H1 (cell line): ENCODE measurements around the gene ZNF609. TPM values are rescaled to one million over a fixed set of nuclear protein-coding genes. Genes with fewer than 3 reads are reported as not detected.

Experiments
- CTCF ChIA-PET: fragments of 300-600 bp; sonication (Branson Sonifier 250); formaldehyde crosslinking; loops from one replicate; lab custom pipeline; 2021; ENCODE audit not compliant: partially characterized antibody; lab: Charles Lee
- POLR2A ChIA-PET: fragments of 300-600 bp; sonication (Branson Sonifier 250); formaldehyde crosslinking; loops from one replicate; lab custom pipeline; 2021; ENCODE audit warnings: inconsistent platforms; ENCODE audit not compliant: partially characterized antibody; lab: Charles Lee
- DNase-seq, 2 experiments: peaks; one replicate each; pipeline versions ENCODE4 v3.0.0 to v3.0.0-alpha.2; 2010 to 2022; ENCODE audit warnings: low spot score in 2 of 2, low read depth in 1 of 2, mixed read lengths in 1 of 2
- FAIRE-seq: peaks from 2 replicates; lab custom pipeline; 2011; peaks lifted over from hg19 to GRCh38; lab: Jason Lieb, UNC
- H2AFZ ChIP-seq: 2 replicates; pipeline ENCODE4 v1.8.1; 2012; ENCODE audit warnings: low read length, inconsistent platforms
- H2AK5ac ChIP-seq: 2 replicates; pipeline ENCODE4 v1.6.1; 2013; ENCODE audit warnings: low read depth, low read length
- H2BK120ac ChIP-seq: replicated peaks from 2 replicates; pipeline ENCODE3; 2013; ENCODE audit warnings: low read depth, low read length, inconsistent platforms
- H2BK12ac ChIP-seq: 2 replicates; pipeline ENCODE4 v1.6.1; 2013; ENCODE audit warnings: low read depth, low read length
- H2BK15ac ChIP-seq: 2 replicates; pipeline ENCODE4 v1.6.1; 2013; ENCODE audit warnings: low read length
- H2BK20ac ChIP-seq: 2 replicates; pipeline ENCODE4 v1.6.1; 2013; ENCODE audit warnings: low read length
- H2BK5ac ChIP-seq: 2 replicates; pipeline ENCODE4 v1.6.1; 2013; ENCODE audit warnings: low read depth, low read length
- H3K14ac ChIP-seq: 2 replicates; pipeline ENCODE4 v1.6.1; 2013; ENCODE audit warnings: inconsistent platforms; ENCODE audit not compliant: insufficient read length
- H3K18ac ChIP-seq: 2 replicates; pipeline ENCODE4 v1.6.1; 2013; ENCODE audit warnings: low read length; ENCODE audit errors: extremely low read depth
- H3K23ac ChIP-seq: 2 replicates; pipeline ENCODE4 v1.6.1; 2013; ENCODE audit warnings: inconsistent platforms; ENCODE audit not compliant: insufficient read length
- H3K23me2 ChIP-seq: 2 replicates; pipeline ENCODE4 v1.6.1; 2013; ENCODE audit warnings: low read depth, low read length
- H3K27ac ChIP-seq: 2 replicates; pipeline ENCODE4 v1.6.1; 2011; ENCODE audit warnings: low read depth, low read length, inconsistent platforms
- H3K27me3 ChIP-seq, 4 experiments: replicated peaks in 1 of 4; 1 replicate in 1 of 4; 2 replicates in 3 of 4; pipeline versions ENCODE4 v1.6.1 to v1.8.1; 2011 to 2013; ENCODE audit warnings: low read length in 3 of 4, mild to moderate bottlenecking in 3 of 4, inconsistent platforms in 2 of 4, mixed read lengths in 2 of 4, moderate library complexity in 1 of 4; ENCODE audit not compliant: control insufficient read depth in 3 of 4, insufficient read depth in 3 of 4; ENCODE audit errors: extremely low read depth in 1 of 4
- H3K36me3 ChIP-seq, 4 experiments: 2 replicates each; pipeline versions ENCODE4 v1.6.1 to v1.8.1; 2011 to 2013; ENCODE audit warnings: mild to moderate bottlenecking in 4 of 4, low read length in 3 of 4, moderate library complexity in 2 of 4, control low read depth in 1 of 4, inconsistent platforms in 1 of 4; ENCODE audit not compliant: insufficient read depth in 4 of 4, control insufficient read depth in 2 of 4
- H3K4ac ChIP-seq: replicated peaks from 2 replicates; pipeline ENCODE3; 2013; ENCODE audit warnings: low read length, low read depth, mixed read lengths, inconsistent platforms; ENCODE audit not compliant: insufficient read length
- H3K4me1 ChIP-seq, 4 experiments: replicated peaks in 1 of 4; 1 replicate in 1 of 4; 2 replicates in 3 of 4; pipeline versions ENCODE4 v1.6.1 to v1.8.1; 2011 to 2013; ENCODE audit warnings: low read length in 3 of 4, inconsistent platforms in 2 of 4, mixed read lengths in 1 of 4; ENCODE audit not compliant: insufficient read depth in 4 of 4, control insufficient read depth in 3 of 4
- H3K4me2 ChIP-seq, 2 experiments: 2 replicates each; pipeline versions ENCODE4 v1.6.1 to v1.8.1; 2011 to 2013; ENCODE audit warnings: low read depth in 2 of 2, low read length in 2 of 2, control low read depth in 1 of 2, inconsistent platforms in 1 of 2, mild to moderate bottlenecking in 1 of 2; ENCODE audit not compliant: insufficient read depth in 1 of 2
- H3K4me3 ChIP-seq, 4 experiments: fragments of 200-600, 300-600 bp in 1 of 4; sonication (generic), shearing (Covaris generic), sonication (Bioruptor Twin) in 1 of 4; 2 replicates each; pipeline versions ENCODE4 v1.5.1 to v1.8.1; 2011 to 2016; ENCODE audit warnings: low read length in 4 of 4, low read depth in 3 of 4, control low read depth in 2 of 4, inconsistent platforms in 2 of 4, mild to moderate bottlenecking in 2 of 4, mixed read lengths in 1 of 4, moderate library complexity in 1 of 4; ENCODE audit not compliant: insufficient read depth in 2 of 4; ENCODE audit errors: extremely low read depth in 1 of 4
- H3K56ac ChIP-seq: replicated peaks from 2 replicates; pipeline ENCODE3; 2013; ENCODE audit warnings: low read depth, mild to moderate bottlenecking, mixed read lengths, low read length, inconsistent platforms; ENCODE audit not compliant: insufficient read length
- H3K79me1 ChIP-seq: 2 replicates; pipeline ENCODE4 v1.6.1; 2013; ENCODE audit warnings: low read depth, low read length, control low read depth
- H3K79me2 ChIP-seq, 2 experiments: 2 replicates each; pipeline versions ENCODE4 v1.6.1 to v1.8.1; 2012 to 2013; ENCODE audit warnings: low read length in 2 of 2, mild to moderate bottlenecking in 2 of 2, inconsistent platforms in 1 of 2; ENCODE audit not compliant: insufficient read depth in 2 of 2, control insufficient read depth in 1 of 2
- H3K9ac ChIP-seq, 4 experiments: replicated peaks in 1 of 4; 1 replicate in 1 of 4; 2 replicates in 3 of 4; pipeline versions ENCODE4 v1.6.1 to v1.8.1; 2011 to 2013; ENCODE audit warnings: low read depth in 3 of 4, low read length in 3 of 4, control low read depth in 2 of 4, mild to moderate bottlenecking in 2 of 4, moderate library complexity in 2 of 4, inconsistent platforms in 1 of 4; ENCODE audit errors: extremely low read depth in 1 of 4
- H3K9me3 ChIP-seq, 2 experiments: 2 replicates each; pipeline versions ENCODE4 v1.6.1 to v1.8.1; 2012 to 2013; ENCODE audit warnings: mild to moderate bottlenecking in 2 of 2, moderate library complexity in 2 of 2, control low read depth in 1 of 2, inconsistent platforms in 1 of 2, low read depth in 1 of 2, low read length in 1 of 2, mixed read lengths in 1 of 2; ENCODE audit not compliant: insufficient read depth in 2 of 2
- H4K20me1 ChIP-seq, 2 experiments: replicated peaks in 1 of 2; 2 replicates each; pipeline versions ENCODE3 to v1.8.1; 2011 to 2013; ENCODE audit warnings: inconsistent platforms in 2 of 2, low read length in 2 of 2, mild to moderate bottlenecking in 1 of 2; ENCODE audit not compliant: insufficient read depth in 2 of 2, control insufficient read depth in 1 of 2
- H4K5ac ChIP-seq: 2 replicates; pipeline ENCODE4 v1.6.1; 2013; ENCODE audit warnings: low read length, low read depth, mixed read lengths, inconsistent platforms; ENCODE audit not compliant: insufficient read length
- H4K8ac ChIP-seq: 2 replicates; pipeline ENCODE4 v1.8.0; 2013; ENCODE audit warnings: mild to moderate bottlenecking, moderate library complexity, low read length, inconsistent platforms; ENCODE audit not compliant: insufficient read depth; ENCODE audit errors: extremely low read depth
- H4K91ac ChIP-seq: replicated peaks from 2 replicates; pipeline ENCODE3; 2013; ENCODE audit warnings: low read length, mixed read lengths, inconsistent platforms; ENCODE audit not compliant: insufficient read length
- ATF3 ChIP-seq: IDR thresholded peaks from 2 replicates; pipeline ENCODE4 v1.6.1; 2011; ENCODE audit warnings: low read depth, mild to moderate bottlenecking, low read length; ENCODE audit not compliant: insufficient read depth
- CREB1 ChIP-seq: IDR thresholded peaks from 2 replicates; pipeline ENCODE4 v1.6.1; 2012; ENCODE audit warnings: inconsistent platforms
- CTBP2 ChIP-seq: IDR thresholded peaks from 2 replicates; pipeline ENCODE4 v1.7.0; 2011; ENCODE audit warnings: borderline replicate concordance, mild to moderate bottlenecking, moderate library complexity, mixed read lengths, low read length; ENCODE audit not compliant: insufficient read depth, insufficient read length
- EP300 ChIP-seq, 2 experiments: IDR thresholded peaks; 1 replicate in 1 of 2; 2 replicates in 1 of 2; pipeline ENCODE4 v1.6.1; 2011 to 2012; ENCODE audit warnings: low read depth in 2 of 2, low read length in 2 of 2, mild to moderate bottlenecking in 2 of 2, borderline replicate concordance in 1 of 2, inconsistent platforms in 1 of 2, moderate library complexity in 1 of 2
- GTF2F1 ChIP-seq: IDR thresholded peaks from 2 replicates; pipeline ENCODE4 v1.6.1; 2012; ENCODE audit warnings: low read depth, low read length, improper control_type of control experiment, borderline replicate concordance
- NANOG ChIP-seq: IDR thresholded peaks from 2 replicates; pipeline ENCODE4 v1.6.1; 2011; ENCODE audit warnings: low read length, low read depth, mild to moderate bottlenecking, inconsistent platforms; ENCODE audit not compliant: insufficient read depth, poor library complexity, severe bottlenecking
- POU5F1 ChIP-seq: IDR thresholded peaks from 2 replicates; pipeline ENCODE4 v1.6.1; 2011; ENCODE audit warnings: low read depth, mild to moderate bottlenecking, low read length, moderate library complexity
- RFX5 ChIP-seq: IDR thresholded peaks from 2 replicates; pipeline ENCODE4 v1.6.1; 2011; ENCODE audit warnings: low read depth, low read length, improper control_type of control experiment, borderline replicate concordance
- SIX5 ChIP-seq: IDR thresholded peaks from 2 replicates; pipeline ENCODE4 v1.6.1; 2011; ENCODE audit warnings: mild to moderate bottlenecking, low read depth, low read length
- SUZ12 ChIP-seq: fragments of 200-600 bp; sonication (generic); IDR thresholded peaks from 2 replicates; pipeline ENCODE4 v1.6.1; 2012; ENCODE audit warnings: mild to moderate bottlenecking, inconsistent platforms, low read length, moderate library complexity, mixed read lengths
- WGBS, 2 experiments: shearing (Covaris generic) in 1 of 2; methylation state at CpG; one replicate each; pipeline versions ENCODE4 v1.1.6 to v1.1.7; 2013 to 2015; ENCODE audit warnings: low lambda C conversion rate in 2 of 2, mixed read lengths in 2 of 2, inconsistent platforms in 1 of 2, low coverage in 1 of 2, missing lambda C conversion rate in 1 of 2; ENCODE audit not compliant: insufficient replicate concordance in 2 of 2, insufficient coverage in 1 of 2, insufficient read length in 1 of 2; ENCODE audit errors: extremely low coverage in 1 of 2, missing lambda C conversion rate in 1 of 2; 5-methylcytosine and 5-hydroxymethylcytosine counted together
- polyA plus RNA-seq, 7 experiments: library from polyadenylated mRNA; depleted of rRNA in 3 of 7; stranded (reverse) in 5 of 7; unstranded in 2 of 7; fragments of >200 nt in 5 of 7; fragments of 200-250 nt in 2 of 7; gene quantifications; 1 replicate in 5 of 7; 2 replicates in 1 of 7; 4 replicates in 1 of 7; pipeline versions ENCODE4 v1.2.1 to v1.2.3, GENCODE V29; 2011 to 2013; ENCODE audit warnings: missing spikeins in 2 of 7, mixed read lengths in 2 of 7
- total RNA-seq: library from RNA; stranded (reverse); fragmentation: NEBNext Ultra II Directional; extraction: Animal tissue kit (Norgen Biotek cat#: 25700); gene quantifications from 2 replicates; pipeline ENCODE4 v1.2.1, GENCODE V29; 2021

Gene ZNF609
- total and polyA plus RNA-seq, 2 of the 8 experiments (the other 6 are each of a cell fraction or from before 2014, with no cell fraction given) = 15.5 to 47.8 TPM

- no peak overlapping the region for H3K27ac ChIP-seq
- peaks cover 2% of the 10 kb centered on the region; the same call in 1 of the 2 replicates for H3K79me1 ChIP-seq
- H2AFZ ChIP-seq = no peak overlapping the region
- H4K20me1 ChIP-seq = peaks cover 5 to 12% of the 10 kb centered on the region in 2 experiments
- DNase-seq (no peak), FAIRE-seq (no peak)
- POLR2A ChIA-PET = no interaction called here
- H4K5ac ChIP-seq = no peak overlapping the region
- H2AK5ac ChIP-seq = no peak overlapping the region
- H3K4ac ChIP-seq = no peak overlapping the region
- H4K8ac ChIP-seq = no peak overlapping the region
- no peak overlapping the region for H4K91ac ChIP-seq
- no peak overlapping the region for H3K14ac ChIP-seq
- H3K79me2 ChIP-seq = peaks cover 0 to 50% of the 10 kb centered on the region in 2 experiments; a peak in 2 of 4 replicates
- H2BK5ac ChIP-seq = no peak overlapping the region
- no peak overlapping the region for H3K18ac ChIP-seq
- no peak overlapping the region for H3K9ac ChIP-seq
- TF ChIP-seq SIX5 = no peak
- no peak for TF ChIP-seq GTF2F1
- no peak for TF ChIP-seq CTBP2
- TF ChIP-seq EP300 (IDR thresholded peaks at IDR 0.05; ENCODE audit: borderline replicate concordance in 1 of 2, low read depth in 2 of 2, low read length in 2 of 2) = no peak
- TF ChIP-seq RFX5 = no peak
- no peak for TF ChIP-seq ATF3
- TF ChIP-seq SUZ12 = no peak
- TF ChIP-seq CREB1 = no peak
- no peak for TF ChIP-seq POU5F1
- no peak for TF ChIP-seq NANOG
- WGBS, 2 experiments = 91% methylated on average over 7 of the region's 7 CpGs; no CpG with 5 or more reads in 1 of the 2 experiments
- CTCF ChIA-PET = interaction anchor here (1.0 kb wide), 1 partner anchor 21 kb away, joined by 3 read pairs; no protein-coding TSS in a partner anchor
- peaks cover 0 to 12% (median 3%) of the 10 kb centered on the region in 4 experiments; a peak in 3 of 8 replicates for H3K36me3 ChIP-seq
- no peak overlapping the region for H2BK12ac ChIP-seq
- H3K4me1 ChIP-seq = peaks cover 0 to 11% (median 6%) of the 10 kb centered on the region in 4 experiments; a peak in 5 of 7 replicates
- H3K27me3 ChIP-seq = no peaks in the 10 kb centered on the region
- H3K4me3 ChIP-seq = no peak overlapping the region
- H3K9me3 ChIP-seq = no peaks in the 10 kb centered on the region
- no peaks in the 10 kb centered on the region for H3K23me2 ChIP-seq
- H2BK20ac ChIP-seq = no peak overlapping the region
- H3K23ac ChIP-seq = no peak overlapping the region
- no peak overlapping the region for H2BK15ac ChIP-seq
- H3K4me2 ChIP-seq = no peak overlapping the region
- no peak overlapping the region for H3K56ac ChIP-seq
- H2BK120ac ChIP-seq = no peak overlapping the region
These were observed 162.3 kb downstream of the ZNF609 start for GRCh38 chr15:64622410-64623260.
